Ovary (tissue), 3 donors: ENCODE results near the gene SLCO1B1.

ENCODE experiments used
- EP300 ChIP-seq: sonication (generic); formaldehyde crosslinking; IDR thresholded peaks from one replicate; pipeline ENCODE4 v1.6.1; 2017; ENCODE audit warnings: antibody characterized with exemption
- POLR2A ChIP-seq: fragments of 450-650 bp; IDR thresholded peaks from one replicate; pipeline ENCODE4 v1.6.1; 2017; ENCODE audit warnings: antibody characterized with exemption, mild to moderate bottlenecking, moderate library complexity
- TF ChIP-seq, protein P1 (sequence below), 3 donors: fragments of 450-650 bp in 2 of 3; fragments of 200-600 bp in 1 of 3; IDR thresholded peaks; one replicate each; pipeline versions ENCODE4 v1.5.1 to v1.8.0; 2016 to 2022; ENCODE audit warnings: antibody characterized with exemption in 3 of 3, mild to moderate bottlenecking in 1 of 3
- donor health status: DM: no; HTN: no; CAD: no.

DNA sequence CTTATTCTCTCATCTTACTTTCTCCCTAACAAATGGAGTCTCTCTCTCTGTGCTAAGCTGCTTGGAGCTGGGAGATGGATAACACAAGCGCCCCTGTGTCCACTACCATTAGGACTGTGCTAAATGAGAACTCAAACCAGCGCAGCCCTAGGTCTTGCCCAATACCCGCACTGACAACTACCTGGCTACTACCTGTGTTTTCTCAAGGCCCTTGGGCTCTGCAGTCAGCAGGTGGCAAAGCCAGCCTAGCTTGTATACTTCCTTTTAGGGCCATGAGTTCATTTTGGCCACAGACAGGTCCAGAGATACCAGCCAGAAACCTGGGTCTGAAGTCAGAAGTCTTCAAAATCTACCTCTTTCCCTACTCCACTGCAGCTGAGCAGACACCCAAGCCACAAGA lies 13.0 kb upstream of the SLCO1B1 start:
- TF ChIP-seq POLR2A = no peak
- TF ChIP-seq, protein P1, sequence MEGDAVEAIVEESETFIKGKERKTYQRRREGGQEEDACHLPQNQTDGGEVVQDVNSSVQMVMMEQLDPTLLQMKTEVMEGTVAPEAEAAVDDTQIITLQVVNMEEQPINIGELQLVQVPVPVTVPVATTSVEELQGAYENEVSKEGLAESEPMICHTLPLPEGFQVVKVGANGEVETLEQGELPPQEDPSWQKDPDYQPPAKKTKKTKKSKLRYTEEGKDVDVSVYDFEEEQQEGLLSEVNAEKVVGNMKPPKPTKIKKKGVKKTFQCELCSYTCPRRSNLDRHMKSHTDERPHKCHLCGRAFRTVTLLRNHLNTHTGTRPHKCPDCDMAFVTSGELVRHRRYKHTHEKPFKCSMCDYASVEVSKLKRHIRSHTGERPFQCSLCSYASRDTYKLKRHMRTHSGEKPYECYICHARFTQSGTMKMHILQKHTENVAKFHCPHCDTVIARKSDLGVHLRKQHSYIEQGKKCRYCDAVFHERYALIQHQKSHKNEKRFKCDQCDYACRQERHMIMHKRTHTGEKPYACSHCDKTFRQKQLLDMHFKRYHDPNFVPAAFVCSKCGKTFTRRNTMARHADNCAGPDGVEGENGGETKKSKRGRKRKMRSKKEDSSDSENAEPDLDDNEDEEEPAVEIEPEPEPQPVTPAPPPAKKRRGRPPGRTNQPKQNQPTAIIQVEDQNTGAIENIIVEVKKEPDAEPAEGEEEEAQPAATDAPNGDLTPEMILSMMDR (IDR thresholded peaks at IDR 0.05) = no peak
- no peak for TF ChIP-seq EP300
